Stimulated activated CD4-positive, alpha-beta T cell treated with anti-CD3 and anti-CD28 coated beads, Interleukin-1b, Interleukin-23, amount 100 ng/mL, for 48 hours (primary cell): ENCODE data around the gene MAP3K13.
"Not testable (repeated sequence)": the region's sequence is repeated elsewhere in the genome, so short reads cannot be mapped to it uniquely, and the experiment has no call there.

Experiments used
- DNase-seq: peaks from one replicate; pipeline ENCODE4 v3.0.0-alpha.2; 2020

The MAP3K13 gene

DNA sequence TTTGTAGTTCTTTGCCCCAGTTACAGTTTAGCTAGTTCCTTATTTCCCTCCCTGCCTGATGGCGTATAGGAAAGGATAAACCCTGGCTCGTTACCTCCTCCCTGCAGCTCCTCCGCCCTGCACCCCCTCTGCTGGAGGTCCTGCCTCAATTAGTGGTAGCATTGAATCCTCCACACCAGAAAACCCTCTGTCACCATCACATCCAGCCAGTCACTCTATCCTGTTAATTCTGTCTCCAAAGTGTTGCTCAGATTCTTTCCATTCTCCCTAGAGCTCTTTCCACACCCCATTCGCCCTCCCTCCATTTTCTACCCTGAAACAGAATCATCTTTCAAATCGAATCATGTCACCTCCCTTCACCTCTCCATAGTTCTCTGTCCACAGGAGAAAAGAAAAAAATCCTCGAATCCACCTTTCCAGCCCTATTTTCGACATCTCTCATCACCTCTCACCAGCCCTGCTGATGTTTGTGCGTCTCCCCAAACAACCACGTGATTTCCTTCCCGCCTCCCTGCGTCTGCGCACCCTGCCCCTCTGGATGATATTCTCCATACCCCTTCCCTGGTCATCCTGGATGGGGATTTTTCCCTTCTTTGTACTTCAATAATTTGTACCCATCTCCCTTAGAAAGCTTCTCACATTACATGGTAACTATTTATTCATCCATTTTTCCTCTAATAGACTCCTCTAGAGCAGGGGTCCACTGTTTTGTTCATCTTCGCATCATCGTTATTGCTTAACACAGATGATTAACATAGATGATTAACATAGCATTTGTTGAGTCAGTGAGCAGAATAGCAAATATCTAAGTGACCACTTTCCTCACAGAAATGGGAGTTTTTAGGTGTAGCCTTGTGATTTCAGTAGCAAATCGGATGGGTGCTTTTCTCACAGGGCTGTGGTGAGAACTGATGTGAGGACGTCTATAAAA lies 37.1 kb downstream of the MAP3K13 start:
- no peak for DNase-seq

DNA sequence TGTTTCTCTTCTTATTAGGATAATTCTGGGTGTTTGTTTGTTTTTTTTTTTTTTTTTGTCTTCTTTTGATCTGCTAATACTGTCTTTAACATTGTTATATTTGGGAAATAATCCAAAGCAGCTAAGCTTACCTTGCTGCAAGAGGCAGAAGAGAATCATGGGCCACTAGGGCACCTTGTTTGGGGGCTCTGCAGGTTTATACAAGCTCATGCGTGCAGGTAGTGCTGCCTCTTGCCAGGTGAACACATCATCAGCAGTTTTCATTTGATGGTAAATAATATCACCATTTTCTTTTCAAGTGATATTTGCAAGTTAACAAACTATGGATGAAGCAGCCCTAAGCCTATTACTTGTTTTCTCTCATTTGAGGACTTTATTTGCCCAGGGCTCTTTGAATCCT lies 37.9 kb downstream of the MAP3K13 start:
- no peak for DNase-seq

DNA sequence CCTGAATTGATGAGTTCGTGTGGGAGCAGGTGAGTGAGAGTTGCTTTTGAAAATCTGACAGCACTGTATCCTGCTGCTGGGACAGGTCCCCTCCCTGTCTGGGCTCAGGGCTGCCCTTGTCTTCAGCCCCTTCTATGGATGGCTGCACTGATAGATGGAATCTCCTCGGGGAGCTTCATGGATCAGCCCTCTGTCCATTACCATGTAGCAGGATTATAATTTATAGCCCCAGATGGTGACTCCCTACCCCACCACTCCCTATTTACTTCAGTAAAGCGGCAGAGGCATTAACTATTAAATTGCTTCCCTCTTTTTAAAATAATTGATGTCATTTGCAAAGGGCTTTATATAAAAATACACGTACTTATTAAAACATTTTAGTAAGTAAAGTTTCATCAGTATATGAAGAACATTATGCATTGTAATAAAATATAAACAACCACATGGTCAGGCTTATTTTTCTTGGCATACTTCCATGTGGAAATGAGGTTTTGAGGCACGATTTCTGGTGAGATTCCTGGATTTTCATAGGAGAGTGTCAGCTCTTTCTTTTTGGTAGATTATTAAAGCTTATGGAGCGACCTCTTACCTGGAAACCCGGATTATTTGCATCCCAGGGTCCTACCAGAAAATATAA lies 38.5 kb downstream of the MAP3K13 start:
- DNase-seq: no peak

DNA sequence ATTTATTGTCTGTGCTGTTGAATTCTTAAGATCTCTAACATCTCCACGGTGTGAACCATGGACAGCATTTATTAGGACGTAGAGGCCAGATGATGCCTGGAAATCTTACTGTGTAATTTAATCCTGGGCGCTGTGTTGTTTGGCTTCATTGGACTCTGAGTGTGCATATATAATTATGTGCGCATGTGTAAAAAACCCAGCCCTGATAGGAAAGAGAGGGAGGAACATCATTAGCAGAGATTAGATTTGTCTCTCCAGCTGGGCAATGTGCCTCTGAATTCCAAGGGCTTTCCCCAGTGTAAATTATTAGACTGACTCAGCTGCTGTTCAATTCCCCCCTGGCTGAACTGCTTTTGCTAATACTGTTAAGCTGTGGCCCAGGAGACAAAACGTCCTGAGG lies 39.6 kb downstream of the MAP3K13 start:
- DNase-seq: no peak

DNA sequence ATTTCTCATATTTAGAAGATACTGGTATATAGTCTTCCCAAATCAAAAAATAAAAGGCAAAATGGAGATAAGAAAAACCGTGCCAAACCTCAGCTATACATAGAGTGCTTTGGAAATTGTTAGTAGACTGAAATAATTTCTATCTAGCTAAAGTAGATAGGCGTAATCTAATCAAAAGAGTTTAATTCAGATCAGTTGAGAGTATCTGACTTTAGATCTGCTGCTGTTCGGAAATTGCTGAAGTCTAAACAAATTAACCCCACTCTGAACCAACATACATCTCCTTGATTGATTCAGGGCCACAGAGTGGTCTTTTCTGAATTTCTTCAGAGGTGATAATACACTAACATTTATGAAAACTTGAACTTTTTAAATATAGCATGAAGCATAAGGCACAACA lies 40.1 kb downstream of the MAP3K13 start:
- DNase-seq: no peak

DNA sequence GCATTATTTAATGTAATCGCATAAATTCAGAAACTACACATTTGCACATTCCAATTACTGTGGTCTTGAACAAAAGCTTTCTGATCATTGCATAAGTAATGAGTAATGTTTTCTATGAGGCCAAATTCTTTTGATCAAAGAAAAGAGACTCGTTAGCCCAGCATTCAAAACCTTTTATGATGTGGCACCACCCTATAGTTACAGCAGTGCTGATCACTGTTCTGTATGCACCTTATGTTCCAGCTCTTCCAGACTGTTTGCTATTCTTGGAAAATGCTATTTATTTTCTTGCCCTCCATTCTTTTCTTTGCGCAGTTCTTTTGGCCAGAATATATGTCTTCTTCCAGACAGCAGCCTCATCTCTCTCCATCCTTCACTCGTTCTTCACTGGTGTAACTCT lies 42.3 kb downstream of the MAP3K13 start:
- no peak for DNase-seq

DNA sequence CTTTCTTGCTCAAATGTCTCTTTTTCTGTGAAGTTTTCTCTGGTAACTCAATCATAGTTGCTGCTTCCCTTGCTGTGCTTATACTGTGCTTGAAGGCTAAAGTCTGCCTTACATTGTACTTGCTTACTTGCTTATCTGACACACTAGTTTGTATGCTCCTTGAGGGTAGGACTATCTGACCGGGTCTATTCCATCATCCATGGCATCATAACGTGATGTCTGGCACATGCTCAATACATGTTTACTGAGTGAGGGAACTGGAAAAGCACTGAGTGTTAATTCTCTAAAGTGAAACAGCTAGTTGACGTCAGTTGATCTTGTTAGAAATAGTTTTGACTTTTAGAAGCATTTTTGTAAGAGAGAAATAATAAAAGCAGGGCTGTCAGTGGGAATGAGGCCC lies 42.7 kb downstream of the MAP3K13 start:
- no peak for DNase-seq

DNA sequence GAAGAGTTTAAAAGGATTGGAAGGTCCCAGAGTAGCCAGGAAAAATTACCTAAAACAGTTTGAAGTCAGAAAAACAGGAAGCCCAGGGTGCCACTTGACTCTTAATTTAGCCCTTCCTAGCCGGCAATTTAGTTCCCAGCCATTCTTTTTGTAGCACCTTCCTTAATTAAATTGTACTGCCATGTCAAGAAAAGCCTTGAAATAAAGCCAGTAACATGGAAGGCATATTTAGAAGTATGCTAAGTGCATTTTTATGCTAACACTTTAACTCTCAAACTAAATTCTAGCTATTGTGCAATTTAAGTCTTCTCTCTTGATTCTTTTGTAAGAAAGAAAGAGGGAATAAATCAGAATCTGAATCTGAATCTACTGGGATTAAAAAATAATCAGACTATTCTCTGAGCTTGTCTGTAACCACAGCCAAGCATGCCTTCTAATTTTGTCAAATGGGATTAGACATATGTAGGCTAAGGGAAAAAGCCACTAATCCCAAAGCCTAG lies 43.2 kb downstream of the MAP3K13 start:
- no peak for DNase-seq

DNA sequence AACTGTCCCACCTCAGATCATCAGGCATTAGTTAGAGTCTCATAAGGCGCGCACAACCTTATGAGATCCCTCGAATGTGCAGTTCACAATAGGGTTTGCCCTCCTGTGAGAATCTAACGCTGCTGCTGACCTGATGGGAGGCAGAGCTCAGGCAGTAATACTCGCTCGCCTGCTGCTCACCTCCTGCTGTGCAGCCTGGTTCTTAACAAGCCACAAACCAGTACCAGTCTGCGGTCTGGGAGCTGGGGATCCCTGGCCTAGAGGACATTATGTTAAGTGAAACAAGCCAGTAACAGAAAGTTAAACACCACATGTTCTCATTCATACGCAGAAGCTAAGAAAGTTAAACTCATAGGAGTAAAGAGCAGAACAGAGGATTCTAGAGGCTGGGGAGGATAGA lies 47.0 kb downstream of the MAP3K13 start:
- no peak for DNase-seq

DNA sequence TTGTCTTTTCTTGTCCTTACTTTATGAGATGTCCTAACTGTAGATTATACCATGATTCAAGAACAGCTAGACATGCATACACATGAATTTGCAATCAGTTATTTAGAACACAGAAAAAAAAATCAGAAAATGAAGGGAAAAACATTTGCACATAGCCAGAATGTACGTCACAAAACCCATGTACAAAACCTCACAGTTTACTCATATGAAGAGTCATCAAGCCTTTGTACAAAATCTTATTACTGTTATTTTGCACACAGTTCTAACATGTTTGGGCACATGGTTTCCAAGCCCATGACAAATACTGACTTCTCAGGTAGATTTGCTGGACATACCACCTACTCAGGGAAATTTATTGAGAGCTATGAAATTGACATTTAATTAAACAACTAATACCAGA lies 48.2 kb downstream of the MAP3K13 start:
- no peak for DNase-seq

DNA sequence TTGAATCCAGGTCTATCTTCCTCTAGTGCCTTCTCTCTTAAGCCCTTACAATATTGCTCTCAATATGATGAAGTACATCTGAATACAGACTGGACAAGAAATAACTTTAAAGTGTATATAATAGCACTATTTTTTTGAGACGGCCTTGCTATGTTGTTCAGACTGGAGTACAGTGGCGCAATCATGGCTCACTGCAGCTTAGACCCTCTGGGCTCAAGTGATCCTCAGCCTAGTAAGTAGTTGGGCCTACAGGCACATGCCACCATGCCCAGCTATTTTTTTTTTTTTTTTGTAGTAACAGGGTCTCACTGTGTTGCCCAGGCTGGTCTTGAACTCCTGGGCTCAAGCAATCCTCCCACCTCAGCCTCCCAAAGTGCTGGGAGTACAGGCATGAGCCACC lies 53.6 kb downstream of the MAP3K13 start:
- DNase-seq: no peak

DNA sequence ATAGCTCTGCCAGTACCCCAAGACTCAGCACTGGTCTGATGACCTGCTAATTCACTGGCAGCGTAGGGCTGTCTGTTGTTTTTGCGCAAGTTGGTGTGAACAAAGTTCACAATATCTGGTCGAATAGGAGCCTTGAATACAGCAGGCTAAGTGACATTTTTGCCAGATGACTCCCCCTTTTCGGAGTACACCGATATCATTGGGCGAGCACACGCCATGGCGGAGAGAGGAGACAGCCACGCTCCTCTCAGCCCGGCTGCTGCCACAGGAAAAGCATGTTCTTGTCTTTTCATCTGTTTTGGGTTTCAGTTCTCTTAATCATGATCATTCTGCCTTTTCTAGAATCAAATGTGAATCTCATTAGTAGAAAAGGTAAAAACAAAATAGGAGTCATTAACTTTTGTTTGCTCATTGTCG lies 55.6 kb downstream of the MAP3K13 start:
- DNase-seq: not testable (repeated sequence)

DNA sequence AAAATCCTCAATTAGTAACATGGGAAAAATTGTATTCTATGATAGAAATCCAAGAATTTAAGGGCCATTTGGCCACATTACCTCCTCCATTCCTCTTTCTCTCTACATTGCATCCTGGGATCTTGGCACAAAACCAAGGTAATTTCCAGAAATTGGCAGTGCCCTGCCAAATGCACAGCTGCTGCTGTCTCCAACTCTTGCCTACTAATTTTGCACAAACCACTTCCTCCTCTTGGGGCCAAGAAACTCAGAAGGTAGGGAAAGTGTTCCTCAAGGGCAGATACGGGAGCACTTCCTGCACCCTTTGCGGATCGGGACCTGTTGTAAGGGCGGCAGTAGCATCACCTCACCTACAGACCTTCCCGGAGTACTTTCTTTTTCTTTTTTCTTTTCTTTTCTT lies 57.8 kb downstream of the MAP3K13 start:
- DNase-seq: no peak

DNA sequence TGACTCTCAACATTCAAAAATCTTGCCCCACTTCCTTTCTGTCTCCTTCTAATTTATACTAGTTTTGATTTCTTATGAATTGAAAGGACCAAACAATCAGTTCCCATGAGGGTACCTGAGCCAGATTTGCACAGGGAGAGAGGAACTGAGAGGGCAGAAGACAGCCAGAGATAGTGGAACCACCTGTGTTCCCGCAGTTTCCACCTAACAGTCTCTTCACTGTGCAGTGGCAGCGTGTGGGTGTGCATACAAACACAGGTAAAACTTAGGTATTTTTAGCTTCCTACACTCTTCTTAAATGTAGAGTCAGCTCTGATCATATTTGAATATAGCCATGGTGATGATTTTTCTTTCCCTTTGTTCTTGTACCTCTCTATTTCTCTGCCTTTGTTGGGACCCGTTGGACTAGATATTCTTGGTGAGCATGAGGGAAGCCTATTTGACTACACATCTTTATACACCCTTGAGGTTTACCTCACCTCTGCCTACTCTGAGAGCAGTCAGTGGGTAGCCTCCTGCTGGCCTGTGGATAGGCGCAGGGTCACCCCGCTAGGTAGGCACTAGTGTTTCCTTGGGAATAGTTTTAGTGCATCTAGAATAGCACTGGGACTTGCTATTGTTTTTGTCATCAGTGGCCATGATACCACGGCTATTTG lies 58.8 kb downstream of the MAP3K13 start:
- no peak for DNase-seq

DNA sequence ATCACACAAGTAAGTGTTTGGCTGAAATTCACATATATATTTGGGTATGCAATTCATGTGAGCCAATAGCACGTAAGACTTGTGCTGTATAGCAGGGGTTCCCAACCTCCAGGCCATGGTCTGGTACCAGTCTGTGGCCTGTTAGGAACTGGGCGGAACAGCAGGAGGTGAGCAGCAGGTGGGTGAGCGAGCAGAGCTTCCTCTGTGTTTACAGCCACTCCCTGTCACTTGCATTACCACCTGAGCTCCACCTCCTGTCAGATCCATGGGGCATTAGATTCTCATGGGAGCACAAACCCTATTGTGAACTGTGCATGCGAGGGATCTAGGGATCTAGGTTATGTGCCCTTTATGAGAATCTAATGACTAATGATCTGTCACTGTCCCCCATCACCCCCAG lies 59.7 kb downstream of the MAP3K13 start:
- no peak for DNase-seq

DNA sequence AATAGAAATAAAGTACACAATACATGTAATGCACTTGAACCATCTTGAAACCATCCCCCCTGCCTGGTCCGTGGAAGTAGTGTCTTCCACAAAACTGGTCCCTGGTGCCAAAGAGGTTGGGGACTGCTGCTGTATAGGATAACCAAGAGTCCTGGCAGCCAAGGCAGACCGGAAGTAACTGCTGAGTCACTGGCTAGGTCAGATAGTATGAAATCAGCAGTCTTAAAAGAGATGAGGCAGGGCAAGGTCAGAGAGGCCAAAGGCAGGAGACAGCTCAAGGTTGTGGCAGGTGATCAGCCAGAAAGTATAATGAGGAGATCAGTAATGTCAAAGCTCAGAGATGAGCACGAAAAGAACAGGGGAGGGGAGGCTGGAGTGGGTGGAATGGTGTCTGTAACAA lies 60.2 kb downstream of the MAP3K13 start:
- DNase-seq: no peak

DNA sequence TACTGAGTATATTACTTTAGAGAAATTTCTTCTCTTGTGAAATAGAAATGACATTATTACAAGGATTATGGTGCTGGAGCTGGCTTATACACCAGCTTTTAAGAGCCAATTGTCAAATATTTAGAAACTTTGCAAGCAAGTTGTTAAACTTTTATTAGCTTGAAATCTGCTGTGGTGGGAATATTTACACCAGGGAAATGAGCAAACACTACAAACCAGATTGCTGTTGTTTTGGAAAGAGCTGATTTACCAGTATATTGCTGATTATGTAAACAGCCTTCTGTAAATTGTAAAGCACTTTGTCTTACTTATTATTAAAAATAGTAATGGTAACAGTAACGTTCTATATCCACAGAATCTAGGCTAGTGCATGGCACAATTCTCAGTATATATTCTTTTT lies 61.5 kb downstream of the MAP3K13 start:
- no peak for DNase-seq

DNA sequence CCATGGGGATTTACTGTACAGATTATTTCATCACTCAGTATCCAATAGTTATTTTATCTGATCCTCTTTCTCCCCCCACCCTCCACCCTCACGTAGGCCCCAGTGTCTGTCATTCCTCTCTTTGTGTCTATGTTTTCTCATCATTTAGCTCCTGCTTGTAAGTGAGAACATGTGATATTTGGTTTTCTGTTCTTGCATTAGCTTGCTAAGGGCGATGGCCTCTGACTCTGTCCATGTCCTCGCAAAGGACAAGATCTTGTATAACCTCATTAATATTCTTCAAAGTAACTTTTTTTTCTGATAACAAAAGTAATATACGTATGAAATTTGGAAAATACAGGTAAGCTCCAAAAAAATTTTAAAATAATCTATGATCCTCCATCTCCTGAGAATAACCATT lies 67.4 kb downstream of the MAP3K13 start:
- no peak for DNase-seq

DNA sequence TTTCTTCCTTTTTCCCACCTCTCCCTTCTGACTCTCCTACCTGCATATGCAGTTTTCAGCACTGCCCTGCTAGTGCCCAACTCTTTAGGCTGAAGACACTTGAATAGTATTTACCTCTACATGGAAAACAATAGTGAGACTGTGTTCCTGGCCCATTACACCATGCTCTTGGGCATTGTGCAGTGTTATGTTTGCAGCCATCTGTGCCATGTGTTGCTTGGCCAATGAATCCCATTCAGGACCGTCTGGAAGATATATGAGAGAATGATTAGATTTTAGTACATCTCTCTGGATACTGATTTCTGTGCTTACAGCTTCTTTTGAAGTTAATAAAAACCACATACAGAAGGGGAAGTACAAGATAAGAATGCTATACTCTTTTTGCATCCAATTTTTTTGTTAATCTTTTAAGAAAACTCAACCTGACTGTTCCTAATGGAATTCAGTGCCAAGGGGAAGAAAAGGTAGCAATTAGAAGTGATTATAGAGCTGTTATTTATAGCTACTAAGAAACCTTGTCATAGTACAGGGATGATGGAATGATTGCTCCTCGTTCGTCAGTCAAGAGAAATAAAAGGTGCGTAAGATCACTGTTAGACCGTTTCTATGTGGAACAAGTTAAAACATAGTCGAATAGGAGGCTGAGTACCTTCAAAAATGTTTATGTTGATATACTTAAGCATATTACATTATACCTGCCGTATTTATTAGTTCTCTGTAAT lies 77.0 kb downstream of the MAP3K13 start:
- no peak for DNase-seq

DNA sequence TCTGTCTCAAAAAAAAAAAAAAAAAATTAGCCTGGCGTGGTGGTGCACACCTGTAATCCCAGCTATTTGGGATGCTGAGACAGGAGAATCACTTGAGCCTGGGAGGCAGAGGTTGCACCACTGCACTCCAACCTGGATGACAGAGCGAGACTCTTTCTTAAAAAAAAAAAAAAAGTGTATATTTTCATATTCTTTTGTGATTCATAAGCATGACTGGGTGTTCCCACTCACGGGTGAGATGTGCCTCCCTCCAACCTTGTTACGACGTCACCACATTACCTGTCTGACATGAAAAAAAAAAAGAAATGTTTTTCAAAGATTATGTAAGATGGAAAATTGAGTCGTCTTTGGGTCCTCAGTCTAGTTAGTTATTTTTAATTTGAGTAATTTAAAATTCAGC lies 79.1 kb downstream of the MAP3K13 start:
- DNase-seq: no peak

DNA sequence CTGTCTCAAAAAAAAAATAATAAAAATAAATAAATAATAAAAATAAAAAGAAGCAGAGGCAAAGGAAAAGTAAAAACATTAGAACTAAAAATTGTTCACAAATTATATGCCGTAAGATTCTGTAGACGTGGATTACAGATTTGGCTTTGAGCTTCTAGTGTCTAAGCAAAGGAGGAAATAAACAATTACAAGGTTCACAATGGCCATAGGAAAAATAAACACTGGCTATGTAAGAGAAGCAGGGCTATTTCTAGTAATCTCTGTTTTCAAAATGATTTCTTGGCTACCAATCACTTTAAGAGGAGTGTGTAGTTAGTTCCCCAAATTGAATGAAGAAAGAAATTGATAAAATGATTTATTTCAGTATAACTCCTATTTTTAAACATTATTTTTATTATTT lies 81.4 kb downstream of the MAP3K13 start:
- no peak for DNase-seq

DNA sequence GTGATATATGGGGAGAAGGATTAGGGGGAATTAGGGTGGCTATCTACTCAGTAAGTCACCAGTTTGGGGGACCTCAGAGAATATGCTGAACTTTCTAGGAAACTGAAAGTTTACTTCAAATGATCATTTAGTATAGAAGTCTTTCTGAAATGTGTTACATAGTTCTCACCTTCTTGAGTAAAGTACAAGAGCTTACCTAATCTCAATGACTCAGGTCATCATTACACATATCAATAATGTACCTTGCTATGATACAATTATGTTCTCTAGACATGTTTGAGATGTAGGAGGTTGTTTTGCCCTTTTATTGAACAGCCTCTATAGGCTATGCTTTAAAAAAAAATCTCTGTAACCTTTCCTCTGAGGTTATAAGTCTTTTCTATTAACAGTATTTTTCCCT lies 85.2 kb downstream of the MAP3K13 start:
- no peak for DNase-seq

DNA sequence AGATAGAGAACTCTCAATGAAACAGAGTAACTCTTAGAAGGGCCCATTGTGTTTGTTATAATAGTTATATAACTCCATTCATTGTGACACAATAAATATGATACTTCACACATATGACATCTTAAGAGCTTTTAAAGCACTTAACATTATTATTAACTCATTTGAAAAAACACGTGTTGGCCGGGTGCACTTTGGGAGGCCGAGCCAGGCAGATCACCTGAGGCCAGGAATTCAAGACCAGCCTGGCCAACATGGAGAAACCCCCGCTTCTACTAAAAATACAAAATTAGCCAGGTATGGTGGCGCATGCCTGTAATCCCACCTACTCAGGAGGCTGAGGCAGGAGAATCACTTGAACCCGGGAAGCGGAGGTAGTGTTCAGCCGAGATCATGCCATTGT lies 88.5 kb downstream of the MAP3K13 start:
- DNase-seq: not testable (repeated sequence)
